ENCODE data around the gene ARID3A. TPM values are rescaled to one million over a fixed set of nuclear protein-coding genes. Genes with fewer than 3 reads are reported as not detected.
"Not testable (repeated sequence)": the region's sequence is repeated elsewhere in the genome, so short reads cannot be mapped to it uniquely, and the experiment has no call there.

ARID3A gene
- total and polyA plus RNA-seq, 12 donors = 1.6 to 10.2 (median 7.4) TPM

DNA sequence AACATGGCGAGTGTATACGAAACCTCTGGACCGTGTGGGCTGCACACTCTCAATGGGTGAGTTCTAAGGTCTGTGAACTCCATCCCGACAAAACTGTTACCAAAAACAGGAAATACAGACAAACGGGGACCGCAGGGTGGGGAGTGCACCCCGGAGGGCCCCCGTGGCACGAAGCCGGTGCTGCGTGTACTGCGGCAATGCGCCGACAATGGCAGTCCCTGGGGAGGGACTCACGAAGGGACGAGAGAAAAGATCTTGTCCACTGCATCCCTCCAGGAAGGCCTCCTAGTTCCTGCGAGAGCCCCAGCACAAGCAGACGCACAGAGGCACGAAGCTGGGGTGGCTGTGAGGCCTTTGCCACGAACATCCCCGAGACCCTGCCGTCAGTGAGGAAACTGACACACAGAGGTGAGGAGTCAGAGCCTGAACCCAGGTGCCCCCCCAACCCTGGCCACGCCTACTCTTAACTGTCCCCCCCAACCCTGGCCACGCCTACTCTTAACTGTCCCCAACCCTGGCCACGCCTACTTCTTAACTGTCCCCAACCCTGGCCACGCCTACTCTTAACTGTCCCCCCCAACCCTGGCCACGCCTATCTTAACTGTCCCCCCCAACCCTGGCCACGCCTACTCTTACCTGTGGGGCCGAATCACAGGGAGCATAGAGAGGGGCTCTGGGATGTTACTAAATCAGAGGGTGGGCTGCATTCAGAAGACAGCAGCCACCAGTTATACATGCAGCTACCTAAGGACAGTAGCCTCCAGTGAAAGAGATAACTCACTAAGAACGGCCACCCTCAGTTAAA, 37.1 kb upstream of the ARID3A start:
- intact Hi-C loops (cut with DNase I) = no loop called here
- TF ChIP-seq, protein P1, sequence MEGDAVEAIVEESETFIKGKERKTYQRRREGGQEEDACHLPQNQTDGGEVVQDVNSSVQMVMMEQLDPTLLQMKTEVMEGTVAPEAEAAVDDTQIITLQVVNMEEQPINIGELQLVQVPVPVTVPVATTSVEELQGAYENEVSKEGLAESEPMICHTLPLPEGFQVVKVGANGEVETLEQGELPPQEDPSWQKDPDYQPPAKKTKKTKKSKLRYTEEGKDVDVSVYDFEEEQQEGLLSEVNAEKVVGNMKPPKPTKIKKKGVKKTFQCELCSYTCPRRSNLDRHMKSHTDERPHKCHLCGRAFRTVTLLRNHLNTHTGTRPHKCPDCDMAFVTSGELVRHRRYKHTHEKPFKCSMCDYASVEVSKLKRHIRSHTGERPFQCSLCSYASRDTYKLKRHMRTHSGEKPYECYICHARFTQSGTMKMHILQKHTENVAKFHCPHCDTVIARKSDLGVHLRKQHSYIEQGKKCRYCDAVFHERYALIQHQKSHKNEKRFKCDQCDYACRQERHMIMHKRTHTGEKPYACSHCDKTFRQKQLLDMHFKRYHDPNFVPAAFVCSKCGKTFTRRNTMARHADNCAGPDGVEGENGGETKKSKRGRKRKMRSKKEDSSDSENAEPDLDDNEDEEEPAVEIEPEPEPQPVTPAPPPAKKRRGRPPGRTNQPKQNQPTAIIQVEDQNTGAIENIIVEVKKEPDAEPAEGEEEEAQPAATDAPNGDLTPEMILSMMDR (IDR thresholded peaks at IDR 0.05) = no peak
- no peak for TF ChIP-seq POLR2A (IDR thresholded peaks at IDR 0.05)
- Histone ChIP-seq H3K27ac (no peak overlapping the region), H3K9me3 (replicated peaks in 1 of 3) (no peaks in the 10 kb centered on the region), H3K4me3 (no peak overlapping the region), H3K4me1 (replicated peaks in 1 of 2) (peaks cover 6 to 7% of the 10 kb centered on the region in 2 donors), H3K27me3 (no peaks in the 10 kb centered on the region), H3K36me3 (replicated peaks in 1 of 2) (peaks cover 0 to 44% of the 10 kb centered on the region in 2 donors)
- no peak for DNase-seq
- 90 to 92% (median 92%) methylated on average over 29 to 30 of the region's 30 CpGs for WGBS, 4 donors

DNA sequence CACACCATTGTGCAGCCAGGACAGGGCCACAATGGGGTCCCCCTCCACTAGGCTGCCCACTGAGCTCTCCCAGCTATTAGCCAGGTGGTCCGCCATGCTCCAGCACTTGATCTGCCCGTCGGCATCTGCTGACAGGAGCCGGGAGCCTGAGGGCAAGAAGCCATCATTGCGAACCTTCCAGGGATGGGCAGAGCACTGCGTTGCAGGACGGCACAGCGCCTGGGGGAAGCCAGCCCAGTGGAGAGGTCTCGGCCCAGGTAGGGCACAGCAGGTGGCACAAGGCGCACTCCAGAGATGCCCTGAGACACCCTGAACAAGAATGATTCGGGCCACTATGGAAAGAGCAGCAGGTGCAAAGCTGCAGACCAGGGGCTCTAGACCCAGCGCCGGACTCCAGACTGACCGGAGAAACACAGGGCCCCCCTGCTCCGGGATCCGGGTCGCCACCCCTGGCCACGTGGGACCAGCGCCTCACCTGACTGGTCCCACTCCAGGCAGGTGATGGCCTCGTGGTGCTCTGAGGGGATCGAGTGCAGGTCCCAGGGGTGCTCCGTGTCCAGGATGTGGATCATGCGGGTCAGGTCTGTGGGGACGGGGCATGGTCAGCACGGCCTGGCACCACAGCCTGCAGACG, 36.1 kb upstream of the ARID3A start:
- no peak for DNase-seq
- TF ChIP-seq, protein P1 (IDR thresholded peaks at IDR 0.05) = no peak
- TF ChIP-seq POLR2A (IDR thresholded peaks at IDR 0.05) = no peak
- 83 to 93% (median 91%) methylated on average over 8 to 26 of the region's 26 CpGs for WGBS, 4 donors
- intact Hi-C loops (cut with DNase I) = no loop called here
- Histone ChIP-seq H3K27me3 (no peaks in the 10 kb centered on the region), H3K27ac (no peak overlapping the region), H3K4me3 (no peak overlapping the region), H3K36me3 (replicated peaks in 1 of 2) (peaks cover 0 to 37% of the 10 kb centered on the region in 2 donors), H3K9me3 (replicated peaks in 1 of 3) (no peaks in the 10 kb centered on the region), H3K4me1 (replicated peaks in 1 of 2) (peaks cover 6 to 8% of the 10 kb centered on the region in 2 donors)

DNA sequence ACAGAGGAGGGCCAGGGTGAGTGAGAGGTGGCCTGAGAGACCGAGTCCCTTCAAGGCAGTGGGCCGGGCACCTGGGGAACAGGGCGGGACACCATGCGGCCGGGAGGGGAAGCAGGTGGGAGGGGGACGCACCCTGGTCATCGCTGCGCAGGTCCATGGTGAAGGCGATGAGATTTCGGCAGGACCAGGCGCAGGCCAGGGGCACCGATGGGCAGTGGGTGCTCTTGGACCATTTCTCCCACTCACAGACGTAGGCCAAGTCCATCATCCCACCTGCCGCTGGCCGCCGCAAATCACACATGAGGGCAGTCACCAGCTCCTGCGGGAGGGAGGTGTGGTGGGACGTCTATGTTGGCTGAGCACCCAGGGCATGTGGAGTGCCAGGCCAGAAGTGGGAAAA, 35.0 kb upstream of the ARID3A start:
- no peak for TF ChIP-seq POLR2A (IDR thresholded peaks at IDR 0.05)
- TF ChIP-seq, protein P1 (IDR thresholded peaks at IDR 0.05) = no peak
- Histone ChIP-seq H3K4me3 (no peak overlapping the region), H3K27ac (no peak overlapping the region), H3K9me3 (replicated peaks in 1 of 3) (no peaks in the 10 kb centered on the region), H3K36me3 (replicated peaks in 1 of 2) (peaks cover 0 to 27% of the 10 kb centered on the region in 2 donors), H3K27me3 (no peaks in the 10 kb centered on the region), H3K4me1 (replicated peaks in 1 of 2) (peaks cover 6 to 8% of the 10 kb centered on the region in 2 donors)
- intact Hi-C loops (cut with DNase I) = no loop called here
- WGBS, 4 donors = 90 to 93% (median 91%) methylated on average over 15 to 18 of the region's 18 CpGs
- no peak for DNase-seq

DNA sequence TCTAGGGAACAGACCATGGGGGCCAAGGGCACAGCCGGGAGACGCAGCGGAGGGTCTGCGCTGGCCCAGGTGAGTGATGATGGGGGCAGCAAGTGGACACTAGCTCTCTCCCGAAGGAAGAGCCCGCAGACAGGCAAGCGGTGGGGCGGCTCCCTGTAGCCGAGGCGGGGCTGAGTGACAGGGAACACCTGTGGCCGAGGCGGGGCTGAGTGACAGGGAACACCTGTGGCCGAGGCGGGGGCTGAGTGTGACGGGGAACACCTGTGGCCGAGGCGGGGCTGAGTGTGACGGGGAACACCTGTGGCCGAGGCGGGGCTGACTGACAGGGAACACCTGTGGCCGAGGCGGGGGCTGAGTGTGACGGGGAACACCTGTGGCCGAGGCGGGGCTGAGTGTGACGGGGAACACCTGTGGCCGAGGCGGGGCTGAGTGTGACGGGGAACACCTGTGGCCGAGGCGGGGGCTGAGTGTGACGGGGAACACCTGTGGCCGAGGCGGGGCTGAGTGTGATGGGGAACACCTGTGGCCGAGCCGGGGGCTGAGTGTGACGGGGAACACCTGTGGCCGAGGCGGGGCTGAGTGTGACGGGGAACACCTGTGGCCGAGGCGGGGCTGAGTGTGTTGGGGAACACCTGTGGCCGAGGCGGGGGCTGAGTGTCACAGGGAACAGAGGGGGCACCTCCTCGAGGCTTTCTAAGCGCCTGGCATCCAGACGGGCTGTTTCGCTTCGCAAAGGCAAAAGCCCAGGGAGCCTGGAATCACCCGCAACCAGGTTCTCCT, 34.2 kb upstream of the ARID3A start:
- intact Hi-C loops (cut with DNase I); H3K27ac ChIP-seq: not testable (repeated sequence)

More for the DNA sequence above, 34.2 kb upstream of the ARID3A start:
- peak overlapping the region in 1 of 4 donors; percentile 99 for H3K4me3 ChIP-seq
- not testable (repeated sequence) for DNase-seq; H3K9me3 ChIP-seq (replicated peaks in 1 of 3); H3K4me1 ChIP-seq (replicated peaks in 1 of 2); H3K27me3 ChIP-seq
- WGBS, 4 donors = 70 to 84% (median 79%) methylated on average over 17 to 45 of the region's 50 CpGs
- peaks cover 0 to 20% of the 10 kb centered on the region in 2 donors for H3K36me3 ChIP-seq (replicated peaks in 1 of 2)
